Measurements from ENCODE around the gene TPSD1. TPM values are rescaled to one million over a fixed set of nuclear protein-coding genes. Genes with fewer than 3 reads are reported as not detected.

TPSD1 gene
- total and polyA plus RNA-seq, 9 of the 15 experiments (the other 6 are each of a cell fraction or from before 2014, with no cell fraction given), result not detected

DNA sequence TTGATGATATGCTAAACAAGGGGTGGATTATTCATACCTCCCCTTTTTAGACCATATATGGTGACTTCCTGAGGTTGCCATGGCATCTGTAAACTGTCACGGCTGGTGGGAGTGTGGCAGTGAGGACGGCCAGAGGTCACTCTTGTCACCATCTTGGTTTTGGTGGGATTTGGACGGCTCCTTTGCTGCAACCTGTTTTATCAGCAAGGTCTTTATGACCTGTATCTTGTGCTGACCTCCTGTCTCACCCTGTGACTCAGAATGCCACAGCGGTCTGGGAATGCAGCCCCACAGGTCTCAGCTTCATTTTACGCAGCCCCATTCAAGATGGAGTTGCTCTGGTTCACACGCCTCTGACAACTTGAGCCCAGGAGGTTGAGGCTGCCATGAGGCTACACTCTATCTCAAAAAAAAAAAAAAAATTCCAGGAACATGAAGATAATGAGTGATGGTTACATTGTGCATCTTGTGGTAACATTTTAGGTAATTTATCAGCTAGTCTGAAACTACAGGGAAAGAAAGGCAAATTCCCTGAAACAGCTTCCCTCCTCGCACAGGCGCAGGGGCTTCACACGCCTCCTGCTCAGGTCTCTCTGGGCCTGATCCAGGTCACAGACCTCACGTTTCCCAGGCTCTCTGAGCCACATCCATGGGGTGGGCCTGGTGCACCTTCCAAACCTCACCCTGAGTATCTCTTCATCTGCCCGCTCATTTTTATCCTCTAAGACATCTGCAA is 38.2 kb downstream of the TPSD1 start (continued):
- TF ChIP-seq CHD1 (IDR thresholded peaks at IDR 0.05; ENCODE audit: low read length), result no peak
- TF ChIP-seq FOXK1 (CRISPR knock-in tag; IDR thresholded peaks at IDR 0.05; ENCODE audit: borderline replicate concordance), result 0 out of 2 replicates have a peak, but pooled peaks have one; percentile 38
- peak; percentile 79; the same call in 1 of the 2 replicates for TF ChIP-seq CLOCK (CRISPR knock-in tag; IDR thresholded peaks at IDR 0.05; ENCODE audit: borderline replicate concordance)
- TF ChIP-seq, protein P1, sequence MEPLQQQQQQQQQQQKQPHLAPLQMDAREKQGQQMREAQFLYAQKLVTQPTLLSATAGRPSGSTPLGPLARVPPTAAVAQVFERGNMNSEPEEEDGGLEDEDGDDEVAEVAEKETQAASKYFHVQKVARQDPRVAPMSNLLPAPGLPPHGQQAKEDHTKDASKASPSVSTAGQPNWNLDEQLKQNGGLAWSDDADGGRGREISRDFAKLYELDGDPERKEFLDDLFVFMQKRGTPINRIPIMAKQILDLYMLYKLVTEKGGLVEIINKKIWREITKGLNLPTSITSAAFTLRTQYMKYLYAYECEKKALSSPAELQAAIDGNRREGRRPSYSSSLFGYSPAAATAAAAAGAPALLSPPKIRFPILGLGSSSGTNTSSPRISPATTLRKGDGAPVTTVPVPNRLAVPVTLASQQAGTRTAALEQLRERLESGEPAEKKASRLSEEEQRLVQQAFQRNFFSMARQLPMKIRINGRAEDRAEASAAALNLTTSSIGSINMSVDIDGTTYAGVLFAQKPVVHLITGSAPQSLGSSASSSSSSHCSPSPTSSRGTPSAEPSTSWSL (CRISPR knock-in tag; IDR thresholded peaks at IDR 0.05; ENCODE audit: borderline replicate concordance), result peak; percentile 96; the same call in 1 of the 2 replicates
- peak; percentile 99 for TF ChIP-seq PTTG1 (tag; IDR thresholded peaks at IDR 0.05; ENCODE audit: low read depth)
- TF ChIP-seq ZNF561 (CRISPR knock-in tag; conservative IDR thresholded peaks at IDR 0.05), result peak; percentile 92
- TF ChIP-seq MAZ (CRISPR knock-in tag; conservative IDR thresholded peaks at IDR 0.05 in 1 of 2, IDR thresholded peaks at IDR 0.05 in 1 of 2), result peak in 1 of 2 experiments; percentile 96; a peak in 2 of 4 replicates
- TF ChIP-seq CGGBP1 (CRISPR knock-in tag; IDR thresholded peaks at IDR 0.05), result no peak
- TF ChIP-seq, protein P2, sequence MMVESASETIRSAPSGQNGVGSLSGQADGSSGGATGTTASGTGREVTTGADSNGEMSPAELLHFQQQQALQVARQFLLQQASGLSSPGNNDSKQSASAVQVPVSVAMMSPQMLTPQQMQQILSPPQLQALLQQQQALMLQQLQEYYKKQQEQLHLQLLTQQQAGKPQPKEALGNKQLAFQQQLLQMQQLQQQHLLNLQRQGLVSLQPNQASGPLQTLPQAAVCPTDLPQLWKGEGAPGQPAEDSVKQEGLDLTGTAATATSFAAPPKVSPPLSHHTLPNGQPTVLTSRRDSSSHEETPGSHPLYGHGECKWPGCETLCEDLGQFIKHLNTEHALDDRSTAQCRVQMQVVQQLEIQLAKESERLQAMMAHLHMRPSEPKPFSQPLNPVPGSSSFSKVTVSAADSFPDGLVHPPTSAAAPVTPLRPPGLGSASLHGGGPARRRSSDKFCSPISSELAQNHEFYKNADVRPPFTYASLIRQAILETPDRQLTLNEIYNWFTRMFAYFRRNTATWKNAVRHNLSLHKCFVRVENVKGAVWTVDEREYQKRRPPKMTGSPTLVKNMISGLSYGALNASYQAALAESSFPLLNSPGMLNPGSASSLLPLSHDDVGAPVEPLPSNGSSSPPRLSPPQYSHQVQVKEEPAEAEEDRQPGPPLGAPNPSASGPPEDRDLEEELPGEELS (CRISPR knock-in tag; IDR thresholded peaks at IDR 0.05; ENCODE audit: borderline replicate concordance), result no peak
- no peak for TF ChIP-seq PML (IDR thresholded peaks at IDR 0.05; ENCODE audit: low read length)
- TF ChIP-seq ZNF668 (CRISPR knock-in tag; IDR thresholded peaks at IDR 0.05), result peak; percentile 99
- no peak for TF ChIP-seq TARDBP (IDR thresholded peaks at IDR 0.05)
- no peak for TF ChIP-seq ZNF717 (CRISPR knock-in tag; IDR thresholded peaks at IDR 0.05)
- TF ChIP-seq, protein P3, sequence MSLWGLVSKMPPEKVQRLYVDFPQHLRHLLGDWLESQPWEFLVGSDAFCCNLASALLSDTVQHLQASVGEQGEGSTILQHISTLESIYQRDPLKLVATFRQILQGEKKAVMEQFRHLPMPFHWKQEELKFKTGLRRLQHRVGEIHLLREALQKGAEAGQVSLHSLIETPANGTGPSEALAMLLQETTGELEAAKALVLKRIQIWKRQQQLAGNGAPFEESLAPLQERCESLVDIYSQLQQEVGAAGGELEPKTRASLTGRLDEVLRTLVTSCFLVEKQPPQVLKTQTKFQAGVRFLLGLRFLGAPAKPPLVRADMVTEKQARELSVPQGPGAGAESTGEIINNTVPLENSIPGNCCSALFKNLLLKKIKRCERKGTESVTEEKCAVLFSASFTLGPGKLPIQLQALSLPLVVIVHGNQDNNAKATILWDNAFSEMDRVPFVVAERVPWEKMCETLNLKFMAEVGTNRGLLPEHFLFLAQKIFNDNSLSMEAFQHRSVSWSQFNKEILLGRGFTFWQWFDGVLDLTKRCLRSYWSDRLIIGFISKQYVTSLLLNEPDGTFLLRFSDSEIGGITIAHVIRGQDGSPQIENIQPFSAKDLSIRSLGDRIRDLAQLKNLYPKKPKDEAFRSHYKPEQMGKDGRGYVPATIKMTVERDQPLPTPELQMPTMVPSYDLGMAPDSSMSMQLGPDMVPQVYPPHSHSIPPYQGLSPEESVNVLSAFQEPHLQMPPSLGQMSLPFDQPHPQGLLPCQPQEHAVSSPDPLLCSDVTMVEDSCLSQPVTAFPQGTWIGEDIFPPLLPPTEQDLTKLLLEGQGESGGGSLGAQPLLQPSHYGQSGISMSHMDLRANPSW (CRISPR knock-in tag; IDR thresholded peaks at IDR 0.05), result no peak
- TF ChIP-seq JUN (IDR thresholded peaks at IDR 0.05; ENCODE audit: borderline replicate concordance, low read depth, low read length), result no peak
- no peak for TF ChIP-seq JUN (CRISPR knock-in tag; IDR thresholded peaks at IDR 0.05; ENCODE audit: borderline replicate concordance)
- TF ChIP-seq ZNF3 (CRISPR knock-in tag; IDR thresholded peaks at IDR 0.05), result peak; percentile 78; the same call in 1 of the 2 replicates
- no peak for TF ChIP-seq ZNF143 (CRISPR knock-in tag; IDR thresholded peaks at IDR 0.05)
